Measurements from ENCODE around the gene SLC7A14. TPM values are rescaled to one million over a fixed set of nuclear protein-coding genes. Genes with fewer than 3 reads are reported as not detected.

Gene SLC7A14
- total RNA-seq, 4 donors from 2014 or later = under 0.01 to 0.06 (median under 0.01) TPM; not detected in 1

DNA sequence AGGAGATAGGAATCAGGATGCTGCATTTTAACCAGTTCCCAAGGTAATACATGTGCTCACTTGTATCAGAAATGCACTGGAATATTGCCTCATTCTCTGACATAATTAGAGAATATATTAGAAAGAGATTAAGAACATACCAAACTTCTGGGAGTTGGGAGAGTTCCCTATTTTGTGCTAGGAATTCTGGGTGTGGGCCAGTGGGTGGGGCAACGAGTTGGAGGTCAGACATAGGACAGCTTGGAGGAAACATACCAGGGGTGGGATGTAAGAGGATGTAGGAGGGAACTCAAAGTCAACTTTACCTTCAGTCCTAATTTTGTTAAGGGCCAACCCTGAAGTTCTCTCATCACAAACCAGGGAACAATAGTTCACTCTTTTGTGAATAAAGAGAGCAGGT, 83.6 kb downstream of the SLC7A14 start:
- DNase-seq (ENCODE audit: low spot score) (no peak), ATAC-seq (ENCODE audit: low FRiP score) (no peak)
- TF ChIP-seq, protein P1, sequence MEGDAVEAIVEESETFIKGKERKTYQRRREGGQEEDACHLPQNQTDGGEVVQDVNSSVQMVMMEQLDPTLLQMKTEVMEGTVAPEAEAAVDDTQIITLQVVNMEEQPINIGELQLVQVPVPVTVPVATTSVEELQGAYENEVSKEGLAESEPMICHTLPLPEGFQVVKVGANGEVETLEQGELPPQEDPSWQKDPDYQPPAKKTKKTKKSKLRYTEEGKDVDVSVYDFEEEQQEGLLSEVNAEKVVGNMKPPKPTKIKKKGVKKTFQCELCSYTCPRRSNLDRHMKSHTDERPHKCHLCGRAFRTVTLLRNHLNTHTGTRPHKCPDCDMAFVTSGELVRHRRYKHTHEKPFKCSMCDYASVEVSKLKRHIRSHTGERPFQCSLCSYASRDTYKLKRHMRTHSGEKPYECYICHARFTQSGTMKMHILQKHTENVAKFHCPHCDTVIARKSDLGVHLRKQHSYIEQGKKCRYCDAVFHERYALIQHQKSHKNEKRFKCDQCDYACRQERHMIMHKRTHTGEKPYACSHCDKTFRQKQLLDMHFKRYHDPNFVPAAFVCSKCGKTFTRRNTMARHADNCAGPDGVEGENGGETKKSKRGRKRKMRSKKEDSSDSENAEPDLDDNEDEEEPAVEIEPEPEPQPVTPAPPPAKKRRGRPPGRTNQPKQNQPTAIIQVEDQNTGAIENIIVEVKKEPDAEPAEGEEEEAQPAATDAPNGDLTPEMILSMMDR (IDR thresholded peaks at IDR 0.05) = no peak

- DNase-seq (ENCODE audit: low spot score) (no peak), ATAC-seq (ENCODE audit: low FRiP score) (no peak)
- TF ChIP-seq, protein P1 (IDR thresholded peaks at IDR 0.05) = no peak
Measured at GRCh38 chr3:170500995-170501394, 84.9 kb downstream of the SLC7A14 start.

- DNase-seq (ENCODE audit: low spot score) (no peak), ATAC-seq (ENCODE audit: low FRiP score) (no peak)
- TF ChIP-seq, protein P1 (IDR thresholded peaks at IDR 0.05) = no peak
Measured at GRCh38 chr3:170500462-170500861, 85.4 kb downstream of the SLC7A14 start.

DNA sequence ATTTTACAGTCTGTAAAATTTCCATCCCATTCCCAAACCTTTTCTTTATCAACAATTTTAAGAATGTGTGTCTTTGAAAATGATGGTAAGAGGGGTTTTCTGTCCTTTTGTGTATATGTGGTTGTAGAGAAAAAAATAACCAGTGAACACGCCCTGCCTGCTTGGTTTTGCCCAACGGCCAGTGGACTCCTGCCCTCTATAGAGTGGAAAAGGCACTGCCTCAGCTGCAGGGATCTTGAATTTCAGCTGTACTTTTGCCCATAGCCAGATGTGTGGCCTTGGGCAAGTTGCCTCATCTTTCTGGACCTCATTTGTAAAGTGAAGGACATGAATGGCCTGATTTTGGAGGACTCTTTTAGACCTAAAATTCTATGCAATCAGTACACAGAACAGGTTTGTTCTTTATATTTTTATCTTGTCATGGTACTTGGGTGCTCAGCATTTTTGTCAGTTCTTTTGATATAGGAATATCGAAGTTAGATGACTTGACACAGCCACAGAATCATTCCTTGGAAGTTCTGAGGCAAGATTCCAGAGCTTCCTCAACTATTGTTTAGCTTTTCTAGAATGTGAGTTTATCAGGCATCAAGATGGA, 86.2 kb downstream of the SLC7A14 start:
- ATAC-seq (ENCODE audit: low FRiP score) = no peak
- no peak for DNase-seq (ENCODE audit: low spot score)
- TF ChIP-seq, protein P1 (IDR thresholded peaks at IDR 0.05) = no peak

DNA sequence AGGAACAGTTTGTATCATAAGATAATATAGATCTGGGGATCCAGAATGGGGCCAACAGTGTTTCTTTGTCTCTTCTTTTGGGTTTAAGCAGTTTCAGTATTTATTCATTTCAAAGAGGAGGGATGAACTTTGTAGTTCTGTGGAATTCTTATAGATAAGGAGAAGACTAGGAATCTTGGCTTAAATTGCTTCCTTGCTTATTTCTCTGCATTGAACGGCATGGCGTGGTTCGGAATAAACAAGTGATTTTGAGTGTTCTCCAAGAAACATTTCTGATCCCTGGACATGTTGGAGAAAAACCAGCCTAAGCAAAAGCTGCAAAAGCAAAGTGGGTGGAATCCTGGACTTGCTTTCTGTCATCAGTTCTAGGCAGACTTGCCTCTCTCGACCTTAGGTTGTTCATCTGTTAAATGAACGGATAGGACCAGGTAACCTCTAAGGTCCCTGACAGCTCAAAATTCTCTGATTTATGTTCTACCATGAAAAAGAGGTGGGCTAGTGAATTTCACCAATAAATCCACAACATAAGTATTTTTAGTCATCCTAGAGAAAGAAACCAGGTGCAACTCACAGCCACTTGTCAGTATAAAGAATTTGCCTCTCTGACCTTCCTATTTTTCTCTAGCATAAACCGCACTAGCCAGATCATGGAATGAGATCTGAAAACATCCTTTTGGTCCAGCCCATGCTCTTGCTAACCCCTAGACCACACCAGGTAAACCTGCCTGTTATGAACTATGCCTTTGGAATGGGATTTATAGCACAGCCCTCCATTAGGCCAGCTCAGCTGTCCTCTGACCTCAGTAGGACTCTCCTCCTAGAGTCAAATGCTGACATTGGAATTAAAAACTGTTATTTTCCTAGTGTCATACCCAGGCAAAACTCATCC, 88.4 kb downstream of the SLC7A14 start:
- DNase-seq (ENCODE audit: low spot score) = no peak
- ATAC-seq (ENCODE audit: low FRiP score) = peak; percentile 25
- TF ChIP-seq, protein P1 (IDR thresholded peaks at IDR 0.05) = no peak

DNA sequence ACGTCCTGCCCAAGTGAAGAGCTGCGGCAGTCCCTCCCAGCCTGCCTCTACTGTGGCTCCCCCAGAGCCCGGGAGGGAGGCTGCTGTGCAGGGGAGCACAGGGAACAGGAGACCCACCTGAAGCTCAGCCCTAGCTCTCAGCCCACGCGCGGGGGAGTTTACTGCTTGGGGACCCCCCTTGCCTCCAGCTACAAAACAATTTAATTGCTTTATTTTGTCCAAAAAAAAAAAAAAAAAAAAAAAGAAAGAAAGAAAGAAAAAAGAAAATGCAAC, 89.1 kb downstream of the SLC7A14 start:
- TF ChIP-seq, protein P1 (IDR thresholded peaks at IDR 0.05) = no peak
- DNase-seq (ENCODE audit: low spot score) (no peak), ATAC-seq (ENCODE audit: low FRiP score) (no peak)
